Measurements from ENCODE around the gene KLHL36.

KLHL36 gene

GRCh38 chr16:84650062-84650991 is 2.0 kb downstream of the KLHL36 start:
- Histone ChIP-seq H3K9ac (ENCODE audit: low read length) (no peak overlapping the region), H3K27me3 (replicated peaks; ENCODE audit: control insufficient read depth, insufficient read depth, low read length) (no peaks in the 10 kb centered on the region), H3K9me3 (ENCODE audit: control insufficient read depth, low read length) (no peaks in the 10 kb centered on the region), H3K4me3 (ENCODE audit: low read length) (peak overlapping the region; percentile 14), H3K4me1 (ENCODE audit: control insufficient read depth, insufficient read depth, low read length) (peaks cover 35% of the 10 kb centered on the region), H3K36me3 (ENCODE audit: control insufficient read depth, insufficient read depth, low read length, severe bottlenecking) (peaks cover 27% of the 10 kb centered on the region)
- DNase-seq (ENCODE audit: low read depth): peak; percentile 69

- H3K4me1 ChIP-seq (ENCODE audit: control insufficient read depth, insufficient read depth, low read length): peaks cover 33% of the 10 kb centered on the region
- no peak overlapping the region for H3K9ac ChIP-seq (ENCODE audit: low read length)
- H3K36me3 ChIP-seq (ENCODE audit: control insufficient read depth, insufficient read depth, low read length, severe bottlenecking): peaks cover 36% of the 10 kb centered on the region
- H3K27me3 ChIP-seq (replicated peaks; ENCODE audit: control insufficient read depth, insufficient read depth, low read length): no peaks in the 10 kb centered on the region
- H3K9me3 ChIP-seq (ENCODE audit: control insufficient read depth, low read length): no peaks in the 10 kb centered on the region
- no peak for DNase-seq (ENCODE audit: low read depth)
- no peak overlapping the region for H3K4me3 ChIP-seq (ENCODE audit: low read length)
Measured at GRCh38 chr16:84652566-84652965, 4.3 kb downstream of the KLHL36 start.

GRCh38 chr16:84654238-84654637 is 5.9 kb downstream of the KLHL36 start:
- Histone ChIP-seq H3K9ac (ENCODE audit: low read length) (no peak overlapping the region), H3K36me3 (ENCODE audit: control insufficient read depth, insufficient read depth, low read length, severe bottlenecking) (peaks cover 53% of the 10 kb centered on the region)
- DNase-seq (ENCODE audit: low read depth): no peak

GRCh38 chr16:84654998-84655397 is 6.7 kb downstream of the KLHL36 start:
- Histone ChIP-seq H3K4me1 (ENCODE audit: control insufficient read depth, insufficient read depth, low read length) (peaks cover 21% of the 10 kb centered on the region), H3K4me3 (ENCODE audit: low read length) (no peak overlapping the region), H3K9ac (ENCODE audit: low read length) (no peak overlapping the region), H3K9me3 (ENCODE audit: control insufficient read depth, low read length) (no peaks in the 10 kb centered on the region), H3K27me3 (replicated peaks; ENCODE audit: control insufficient read depth, insufficient read depth, low read length) (no peaks in the 10 kb centered on the region), H3K36me3 (ENCODE audit: control insufficient read depth, insufficient read depth, low read length, severe bottlenecking) (peaks cover 61% of the 10 kb centered on the region)
- no peak for DNase-seq (ENCODE audit: low read depth)

More at GRCh38 chr16:84654238-84654637, 5.9 kb downstream of the KLHL36 start:
- H3K4me3 ChIP-seq (ENCODE audit: low read length): no peak overlapping the region
- peaks cover 26% of the 10 kb centered on the region for H3K4me1 ChIP-seq (ENCODE audit: control insufficient read depth, insufficient read depth, low read length)
- no peaks in the 10 kb centered on the region for H3K9me3 ChIP-seq (ENCODE audit: control insufficient read depth, low read length)
- no peaks in the 10 kb centered on the region for H3K27me3 ChIP-seq (replicated peaks; ENCODE audit: control insufficient read depth, insufficient read depth, low read length)

- Histone ChIP-seq H3K27me3 (replicated peaks; ENCODE audit: control insufficient read depth, insufficient read depth, low read length) (no peaks in the 10 kb centered on the region), H3K4me3 (ENCODE audit: low read length) (no peak overlapping the region), H3K4me1 (ENCODE audit: control insufficient read depth, insufficient read depth, low read length) (peaks cover 9% of the 10 kb centered on the region), H3K9me3 (ENCODE audit: control insufficient read depth, low read length) (no peaks in the 10 kb centered on the region), H3K36me3 (ENCODE audit: control insufficient read depth, insufficient read depth, low read length, severe bottlenecking) (peaks cover 70% of the 10 kb centered on the region), H3K9ac (ENCODE audit: low read length) (no peak overlapping the region)
- no peak for DNase-seq (ENCODE audit: low read depth)
Measured at GRCh38 chr16:84656649-84657048, 8.3 kb downstream of the KLHL36 start.

- Histone ChIP-seq H3K9ac (ENCODE audit: low read length) (no peak overlapping the region), H3K4me3 (ENCODE audit: low read length) (no peak overlapping the region), H3K36me3 (ENCODE audit: control insufficient read depth, insufficient read depth, low read length, severe bottlenecking) (peaks cover 71% of the 10 kb centered on the region), H3K27me3 (replicated peaks; ENCODE audit: control insufficient read depth, insufficient read depth, low read length) (no peaks in the 10 kb centered on the region), H3K4me1 (ENCODE audit: control insufficient read depth, insufficient read depth, low read length) (peaks cover 9% of the 10 kb centered on the region), H3K9me3 (ENCODE audit: control insufficient read depth, low read length) (no peaks in the 10 kb centered on the region)
- no peak for DNase-seq (ENCODE audit: low read depth)
Measured at GRCh38 chr16:84657229-84657837, 9.0 kb downstream of the KLHL36 start.

GRCh38 chr16:84658690-84659089 is 10.4 kb downstream of the KLHL36 start:
- Histone ChIP-seq H3K4me1 (ENCODE audit: control insufficient read depth, insufficient read depth, low read length) (peaks cover 13% of the 10 kb centered on the region), H3K27me3 (replicated peaks; ENCODE audit: control insufficient read depth, insufficient read depth, low read length) (no peaks in the 10 kb centered on the region), H3K4me3 (ENCODE audit: low read length) (no peak overlapping the region), H3K36me3 (ENCODE audit: control insufficient read depth, insufficient read depth, low read length, severe bottlenecking) (peaks cover 74% of the 10 kb centered on the region), H3K9ac (ENCODE audit: low read length) (no peak overlapping the region), H3K9me3 (ENCODE audit: control insufficient read depth, low read length) (no peaks in the 10 kb centered on the region)
- DNase-seq (ENCODE audit: low read depth): no peak

- H3K4me1 ChIP-seq (ENCODE audit: control insufficient read depth, insufficient read depth, low read length): peaks cover 15% of the 10 kb centered on the region
- no peak overlapping the region for H3K9ac ChIP-seq (ENCODE audit: low read length)
- peaks cover 82% of the 10 kb centered on the region for H3K36me3 ChIP-seq (ENCODE audit: control insufficient read depth, insufficient read depth, low read length, severe bottlenecking)
- no peaks in the 10 kb centered on the region for H3K9me3 ChIP-seq (ENCODE audit: control insufficient read depth, low read length)
- no peaks in the 10 kb centered on the region for H3K27me3 ChIP-seq (replicated peaks; ENCODE audit: control insufficient read depth, insufficient read depth, low read length)
- no peak overlapping the region for H3K4me3 ChIP-seq (ENCODE audit: low read length)
- DNase-seq (ENCODE audit: low read depth): no peak
Measured at GRCh38 chr16:84659656-84660300, 11.5 kb downstream of the KLHL36 start.

- H3K9ac ChIP-seq (ENCODE audit: low read length): no peak overlapping the region
- H3K36me3 ChIP-seq (ENCODE audit: control insufficient read depth, insufficient read depth, low read length, severe bottlenecking): peaks cover 93% of the 10 kb centered on the region
- H3K27me3 ChIP-seq (replicated peaks; ENCODE audit: control insufficient read depth, insufficient read depth, low read length): no peaks in the 10 kb centered on the region
- no peaks in the 10 kb centered on the region for H3K9me3 ChIP-seq (ENCODE audit: control insufficient read depth, low read length)
- DNase-seq (ENCODE audit: low read depth): no peak
- H3K4me3 ChIP-seq (ENCODE audit: low read length): no peak overlapping the region
- peaks cover 8% of the 10 kb centered on the region for H3K4me1 ChIP-seq (ENCODE audit: control insufficient read depth, insufficient read depth, low read length)
Measured at GRCh38 chr16:84660973-84661372, 12.7 kb downstream of the KLHL36 start.

GRCh38 chr16:84661418-84662060 is 13.2 kb downstream of the KLHL36 start:
- H3K36me3 ChIP-seq (ENCODE audit: control insufficient read depth, insufficient read depth, low read length, severe bottlenecking): peaks cover 93% of the 10 kb centered on the region
- no peaks in the 10 kb centered on the region for H3K27me3 ChIP-seq (replicated peaks; ENCODE audit: control insufficient read depth, insufficient read depth, low read length)
- DNase-seq (ENCODE audit: low read depth): no peak
- peaks cover 8% of the 10 kb centered on the region for H3K4me1 ChIP-seq (ENCODE audit: control insufficient read depth, insufficient read depth, low read length)
- H3K4me3 ChIP-seq (ENCODE audit: low read length): no peak overlapping the region
- H3K9ac ChIP-seq (ENCODE audit: low read length): no peak overlapping the region
- no peaks in the 10 kb centered on the region for H3K9me3 ChIP-seq (ENCODE audit: control insufficient read depth, low read length)

GRCh38 chr16:84662471-84662870 is 14.2 kb downstream of the KLHL36 start:
- DNase-seq (ENCODE audit: low read depth): no peak
- Histone ChIP-seq H3K9me3 (ENCODE audit: control insufficient read depth, low read length) (no peaks in the 10 kb centered on the region), H3K4me3 (ENCODE audit: low read length) (no peak overlapping the region), H3K36me3 (ENCODE audit: control insufficient read depth, insufficient read depth, low read length, severe bottlenecking) (peaks cover 84% of the 10 kb centered on the region), H3K4me1 (ENCODE audit: control insufficient read depth, insufficient read depth, low read length) (peaks cover 9% of the 10 kb centered on the region), H3K27me3 (replicated peaks; ENCODE audit: control insufficient read depth, insufficient read depth, low read length) (no peaks in the 10 kb centered on the region), H3K9ac (ENCODE audit: low read length) (no peak overlapping the region)
